K562 (cell line): ENCODE data around the gene ITPK1. TPM values are rescaled to one million over a fixed set of nuclear protein-coding genes. Genes with fewer than 3 reads are reported as not detected.

Experiments
- ATAC-seq: fragments of 200-7000 bp; cut with Tn5 transposase; 3 replicates; pipeline ENCODE4 v1.9.1; 2020; ENCODE audit warnings: moderate library complexity
- BruUV-seq: library from RNA; stranded (reverse); fragments of 400-500 nt; replicated peaks from 2 replicates; lab custom pipeline; 2021; lab: Mats Ljungman, UMichigan
- CTCF ChIA-PET: fragments of 300-600 bp; formaldehyde crosslinking; extraction: SDS; loops from one replicate; lab custom pipeline; 2021; ENCODE audit warnings: low intra/inter-chr PET ratio; lab: Yijun Ruan, JAX
- POLR2A ChIA-PET: fragments of 300-600, 350-650 bp; sonication (Branson Sonifier 250); formaldehyde crosslinking; extraction: SDS; loops from one replicate; lab custom pipeline; 2021; ENCODE audit warnings: antibody characterized with exemption, inconsistent platforms; lab: Yijun Ruan, JAX
- DNase-seq, 4 experiments: peaks; one replicate each; pipeline versions ENCODE4 v3.0.0 to v3.0.0-alpha.2; 2011 to 2018; ENCODE audit warnings: low spot score in 3 of 4, mixed read lengths in 3 of 4; ENCODE audit errors: extremely low read depth in 1 of 4
- FAIRE-seq: peaks from 2 replicates; lab custom pipeline; 2011; peaks lifted over from hg19 to GRCh38; lab: Jason Lieb, UNC
- H2AFZ ChIP-seq: 2 replicates; pipeline ENCODE4 v1.6.0; 2011; ENCODE audit warnings: low read depth, low read length, control low read depth, inconsistent platforms
- H3K27ac ChIP-seq: fragments of 200-600 bp; 3 replicates; pipeline ENCODE4 v1.8.0; 2011; ENCODE audit warnings: low read depth, mild to moderate bottlenecking, control low read depth, inconsistent platforms, low read length, moderate library complexity, mixed read lengths; ENCODE audit errors: extremely low read depth
- H3K27me3 ChIP-seq, 2 experiments: fragments of 300-600 bp in 1 of 2; 2 replicates in 1 of 2; 3 replicates in 1 of 2; pipeline versions ENCODE4 v1.6.0 to v1.8.0; 2011; ENCODE audit warnings: inconsistent platforms in 2 of 2, low read length in 2 of 2, mild to moderate bottlenecking in 1 of 2, mixed read lengths in 1 of 2, moderate library complexity in 1 of 2; ENCODE audit not compliant: control insufficient read depth in 2 of 2, insufficient read depth in 2 of 2
- H3K36me3 ChIP-seq: fragments of 300-600 bp; 3 replicates; pipeline ENCODE4 v1.8.0; 2011; ENCODE audit warnings: mild to moderate bottlenecking, low read length, inconsistent platforms; ENCODE audit not compliant: control insufficient read depth, insufficient read depth
- H3K4me1 ChIP-seq, 2 experiments: fragments of 200-600 bp in 1 of 2; replicated peaks in 1 of 2; 2 replicates in 1 of 2; 3 replicates in 1 of 2; pipeline versions ENCODE4 v1.5.1 to v1.8.0; 2011; ENCODE audit warnings: inconsistent platforms in 2 of 2, low read length in 2 of 2, mild to moderate bottlenecking in 1 of 2, mixed read lengths in 1 of 2, moderate library complexity in 1 of 2; ENCODE audit not compliant: control insufficient read depth in 2 of 2, insufficient read depth in 2 of 2
- H3K4me2 ChIP-seq: 2 replicates; pipeline ENCODE4 v1.6.1; 2011; ENCODE audit warnings: low read length, control low read depth, inconsistent platforms, mixed read lengths; ENCODE audit not compliant: insufficient read depth
- H3K4me3 ChIP-seq: fragments of 200-600 bp; sonication (generic), shearing (Covaris generic); 2 replicates; pipeline ENCODE4 v1.5.1; 2016; ENCODE audit warnings: control low read depth, inconsistent platforms
- H3K79me2 ChIP-seq: fragments of 200-600 bp; 3 replicates; pipeline ENCODE4 v1.8.0; 2011; ENCODE audit warnings: low read length, inconsistent platforms; ENCODE audit not compliant: control insufficient read depth, insufficient read depth
- H3K9ac ChIP-seq, 2 experiments: 2 replicates each; pipeline versions ENCODE4 v1.6.0 to v1.6.1; 2011; ENCODE audit warnings: low read depth in 2 of 2, low read length in 2 of 2, control low read depth in 1 of 2, inconsistent platforms in 1 of 2, mild to moderate bottlenecking in 1 of 2, mixed read lengths in 1 of 2; ENCODE audit not compliant: insufficient read depth in 1 of 2
- H3K9me1 ChIP-seq: one replicate; pipeline ENCODE4 v1.6.0; 2011; ENCODE audit warnings: inconsistent platforms, mild to moderate bottlenecking, low read length, moderate library complexity; ENCODE audit not compliant: control insufficient read depth, insufficient read depth
- H3K9me3 ChIP-seq: replicated peaks from 2 replicates; pipeline ENCODE4 v1.5.1; 2011; ENCODE audit warnings: low read depth, low read length, inconsistent platforms; ENCODE audit not compliant: control insufficient read depth, insufficient read depth
- H4K20me1 ChIP-seq: replicated peaks from 2 replicates; pipeline ENCODE4 v1.6.1; 2011; ENCODE audit warnings: low read length, inconsistent platforms, mixed read lengths; ENCODE audit not compliant: control insufficient read depth, insufficient read depth
- KAT2B ChIP-seq: IDR thresholded peaks from one replicate; pipeline ENCODE4 v1.6.1; 2012; ENCODE audit warnings: low read depth, mild to moderate bottlenecking, control low read depth, inconsistent platforms, low read length, moderate library complexity
- RERE ChIP-seq: sonication (generic); formaldehyde crosslinking; IDR thresholded peaks from 2 replicates; pipeline ENCODE4 v1.8.0; 2023; ENCODE audit warnings: missing genetic modification reagents, mild to moderate bottlenecking, borderline replicate concordance
- VEZF1 ChIP-seq: fragments of 200-800 bp; sonication (Bioruptor generic); IDR thresholded peaks from 2 replicates; pipeline ENCODE4 v1.6.1; 2017; ENCODE audit warnings: missing genetic modification characterization, missing compliant biosample characterization
- ZKSCAN1 ChIP-seq: fragments of 150-350 bp; IDR thresholded peaks from 2 replicates; pipeline ENCODE4 v1.6.1; 2016; ENCODE audit warnings: low read depth, low read length
- ZNF384 ChIP-seq: IDR thresholded peaks from 2 replicates; pipeline ENCODE4 v1.6.1; 2012; ENCODE audit warnings: low read depth, low read length, improper control_type of control experiment
- ZNF609 ChIP-seq: sonication (generic); formaldehyde crosslinking; IDR thresholded peaks from 2 replicates; pipeline ENCODE4 v1.8.1; 2023; ENCODE audit warnings: missing genetic modification reagents, mild to moderate bottlenecking, borderline replicate concordance
- WGBS: fragments of 100-300 bp; shearing (Covaris generic); methylation state at CpG from one replicate; pipeline ENCODE4 v1.1.6; 2016; ENCODE audit warnings: low coverage, mixed read lengths; ENCODE audit not compliant: insufficient coverage; ENCODE audit errors: missing lambda C conversion rate; 5-methylcytosine and 5-hydroxymethylcytosine counted together
- in situ Hi-C: fragments of 300-500 bp; cut with MboI; formaldehyde crosslinking; loops from 4 replicates; pipeline ENCODE4 v1.15.0; 2018; ENCODE audit warnings: inconsistent platforms, mixed read lengths
- intact Hi-C: fragments of 100-400 bp; cut with micrococcal nuclease; formaldehyde crosslinking; loops from 2 replicates; pipeline ENCODE4 v1.14.2; 2022
- polyA plus RNA-seq, 8 experiments: library from polyadenylated mRNA; depleted of rRNA in 4 of 8; stranded (reverse) in 5 of 8; unstranded in 3 of 8; fragments of >200 nt; fragmentation: Nextera tagmentation in 2 of 8; fragmentation: Illumina TruSeq in 1 of 8; extraction: Ambion mirVana in 2 of 8; extraction: Trizol in 1 of 8; gene quantifications; 2 replicates each; pipeline versions ENCODE4 v1.2.1 to v1.2.3, GENCODE V29; 2011 to 2014; ENCODE audit warnings: inconsistent platforms in 1 of 8, missing spikeins in 1 of 8
- total RNA-seq, 7 experiments: library from RNA; depleted of rRNA in 6 of 7; stranded (reverse); fragments of >200 nt in 6 of 7; fragmentation: Illumina TruSeq in 2 of 7; extraction: Trizol in 2 of 7; gene quantifications; 2 replicates each; pipeline versions ENCODE4 v1.2.1 to v1.2.3, GENCODE V29; 2011 to 2021; ENCODE audit warnings: low replicate concordance in 1 of 7

ITPK1 gene
- total and polyA plus RNA-seq, 9 of the 15 experiments (the other 6 are each of a cell fraction or from before 2014, with no cell fraction given), result 1.2 to 39.2 (median 23.0) TPM

GRCh38 chr14:93114068-93114710 lies 1.5 kb downstream of the ITPK1 start:
- H3K36me3 ChIP-seq, result no peaks in the 10 kb centered on the region
- H4K20me1 ChIP-seq, result 0 out of 2 replicates have a peak, but pooled peaks cover 5% of the 10 kb centered on the region
- TSS peak; percentile 46 for BruUV-seq
- FAIRE-seq (no peak), DNase-seq (no peak), ATAC-seq (no peak)
- POLR2A ChIA-PET, result interaction anchor here (1.1 to 2.1 kb wide), 4 partner anchors 13 to 30 kb away, joined by 3 to 11 read pairs (median 6); no protein-coding TSS in a partner anchor
- no peak overlapping the region for H3K27ac ChIP-seq
- intact Hi-C loops (loop anchor here (5.0 kb wide), 1 partner anchor 93 kb away; the partner anchor contains the start of genes GON7 and UBR7), in situ Hi-C loops (no loop called here)
- peaks cover 17% of the 10 kb centered on the region; the same call in 2 of the 3 replicates for H3K79me2 ChIP-seq
- H3K27me3 ChIP-seq, result no peaks in the 10 kb centered on the region
- TF ChIP-seq ZNF384 (no peak), ZNF609 (CRISPR knock-in tag) (no peak), ZKSCAN1 (peak; percentile 78; the same call in 1 of the 2 replicates), RERE (CRISPR knock-in tag) (no peak), KAT2B (no peak), VEZF1 (CRISPR knock-in tag) (no peak)
- H3K4me1 ChIP-seq, result peaks cover 13 to 29% of the 10 kb centered on the region in 2 experiments; a peak in 4 of 5 replicates
- H3K4me3 ChIP-seq, result peak overlapping the region; percentile 66
- no peaks in the 10 kb centered on the region for H3K9me1 ChIP-seq
- 0 out of 2 replicates have a peak overlapping the region, but pooled peaks have one; percentile 68 for H2AFZ ChIP-seq
- H3K4me2 ChIP-seq, result peak overlapping the region; percentile 74
- H3K9me3 ChIP-seq, result no peaks in the 10 kb centered on the region
- WGBS, result 57% methylated on average over 16 of the region's 18 CpGs
- CTCF ChIA-PET, result interaction anchor here (1.0 to 2.5 kb wide), 8 partner anchors 9 to 505 kb away, joined by 3 to 22 read pairs (median 5); no protein-coding TSS in a partner anchor
- peak overlapping the region; percentile 38 to 91; a peak in 3 of 4 replicates for H3K9ac ChIP-seq
